ENCODE measurements around the gene GRIP1. TPM values are rescaled to one million over a fixed set of nuclear protein-coding genes. Genes with fewer than 3 reads are reported as not detected.

The GRIP1 gene
- total and polyA plus RNA-seq, 2 donors (not counting 3 experiments of a cell fraction or from before 2014, with no cell fraction given): 0.04 to 0.69 TPM

GRCh38 chr12:66596199-66596598 is 82.7 kb downstream of the GRIP1 start:
- BruUV-seq (replicated peaks): no TSS peak

More at GRCh38 chr12:66596199-66596598, 82.7 kb downstream of the GRIP1 start:
- Histone ChIP-seq H3K4me1 (ENCODE audit: control insufficient read depth, extremely low read depth, insufficient read depth, low read length) (peaks cover 8% of the 10 kb centered on the region), H3K4me2 (ENCODE audit: insufficient read depth, low read length) (no peak overlapping the region), H2AFZ (ENCODE audit: low read depth, low read length) (no peak overlapping the region), H3K27me3 (ENCODE audit: control insufficient read depth in 2 of 2, insufficient read depth in 2 of 2, low read length in 2 of 2) (peaks cover 0 to 4% of the 10 kb centered on the region in 2 experiments), H3K27ac (ENCODE audit: insufficient read depth, low read depth, low read length) (no peak overlapping the region), H3K9ac (replicated peaks; ENCODE audit: extremely low read depth, insufficient read depth, low read length) (no peak overlapping the region), H3K9me1 (replicated peaks; ENCODE audit: control insufficient read depth, extremely low read depth, insufficient read depth, low read length) (no peaks in the 10 kb centered on the region), H3K4me3 (replicated peaks in 1 of 3; ENCODE audit: insufficient read depth in 1 of 3, low read depth in 1 of 3, low read length in 3 of 3) (no peak overlapping the region), H3K36me3 (ENCODE audit: control insufficient read depth in 2 of 2, extremely low read depth in 1 of 2, insufficient read depth in 2 of 2, low read length in 2 of 2) (no peaks in the 10 kb centered on the region), H3K9me3 (replicated peaks; ENCODE audit: control insufficient read depth, insufficient read depth, low read length) (no peaks in the 10 kb centered on the region), H3K79me2 (ENCODE audit: control insufficient read depth, insufficient read depth, low read length) (no peaks in the 10 kb centered on the region), H4K20me1 (replicated peaks; ENCODE audit: control insufficient read depth, extremely low read depth, insufficient read depth, low read length) (no peaks in the 10 kb centered on the region)
- ChIA-PET POLR2A (no interaction called here), CTCF (interaction anchor here (0.8 to 1.8 kb wide), 3 partner anchors 24 to 97 kb away, joined by 3 to 7 read pairs (median 4); no protein-coding TSS in a partner anchor)
- no peak for TF ChIP-seq CTCF (IDR thresholded peaks at IDR 0.05; ENCODE audit: extremely low read depth in 1 of 2, insufficient read depth in 1 of 2, low read depth in 1 of 2, low read length in 2 of 2)
- no peak for TF ChIP-seq GATA2 (IDR thresholded peaks at IDR 0.05; ENCODE audit: insufficient read depth, insufficient read length, low read depth, low read length)
- no peak for TF ChIP-seq POLR2AphosphoS5 (IDR thresholded peaks at IDR 0.05; ENCODE audit: insufficient read depth, low read depth, low read length)
- no peak for TF ChIP-seq POLR2A (IDR thresholded peaks at IDR 0.05; ENCODE audit: low read depth, low read length)
- no peak for TF ChIP-seq MYC (IDR thresholded peaks at IDR 0.05; ENCODE audit: low read depth, low read length)
- peak; percentile 81 for TF ChIP-seq JUN (IDR thresholded peaks at IDR 0.05; ENCODE audit: borderline replicate concordance, insufficient read depth, insufficient read length, low read depth)
- TF ChIP-seq MAX (IDR thresholded peaks at IDR 0.05; ENCODE audit: insufficient read depth, insufficient read length): no peak
- peak; percentile 81 for TF ChIP-seq FOS (IDR thresholded peaks at IDR 0.05; ENCODE audit: borderline replicate concordance, insufficient read depth, low read length)
- TF ChIP-seq EZH2 (IDR thresholded peaks at IDR 0.05; ENCODE audit: borderline replicate concordance, low read depth, low read length, severe bottlenecking): no peak
- FAIRE-seq (peak; percentile 55), DNase-seq (ENCODE audit: low read depth, low spot score) (peak; percentile 71)
- dilution Hi-C loops (cut with MboI; ENCODE audit: extremely low pct_ligation_motif_present, low sequenced_read_pairs): no loop called here
- intact Hi-C loops (cut with micrococcal nuclease): loop anchor here (10.0 kb wide), 2 partner anchors 69 to 921 kb away; no protein-coding TSS in a partner anchor

All from endothelial cell of umbilical vein (primary cell).